Activated T-cell treated with anti-CD3 and anti-CD28 coated beads, Interleukin-2, amount 50 U/mL, for 72 hours (primary cell): ENCODE results near the gene SPOCK2. TPM values are rescaled to one million over a fixed set of nuclear protein-coding genes. Genes with fewer than 3 reads are reported as not detected.
A peak's percentile ranks its signal among the peaks of the same experiment; 100 is the strongest.

Source experiments
- ATAC-seq, 2 donors: fragments of 150-1000 bp; cut with Tn5 transposase; replicated peaks in 1 of 2; 2 replicates each; pipeline ENCODE4 v1.10.0; 2021; ENCODE audit warnings: moderate library complexity in 2 of 2, mild to moderate bottlenecking in 1 of 2
- DNase-seq, 2 donors: peaks; one replicate each; pipeline ENCODE4 v3.0.0; 2021 to 2022; ENCODE audit warnings: mixed read lengths in 1 of 2
- H3K27ac Mint-ChIP-seq: one replicate; pipeline ENCODE4 v1.8.0; 2022; ENCODE audit warnings: mild to moderate bottlenecking, moderate library complexity, mixed read lengths
- H3K27me3 Mint-ChIP-seq: one replicate; pipeline ENCODE4 v1.8.0; 2022; ENCODE audit warnings: low read depth, mixed read lengths
- H3K36me3 Mint-ChIP-seq, 2 donors: one replicate each; pipeline ENCODE4 v1.8.0; 2022; ENCODE audit warnings: mixed read lengths in 2 of 2, mild to moderate bottlenecking in 1 of 2; ENCODE audit not compliant: insufficient read depth in 2 of 2
- H3K4me1 Mint-ChIP-seq: one replicate; pipeline ENCODE4 v1.8.0; 2022; ENCODE audit warnings: low read depth, mixed read lengths
- H3K4me3 Mint-ChIP-seq, 2 donors: one replicate each; pipeline ENCODE4 v1.8.0; 2022; ENCODE audit warnings: mild to moderate bottlenecking in 2 of 2, mixed read lengths in 2 of 2, moderate library complexity in 2 of 2
- H3K9me3 Mint-ChIP-seq, 2 donors: one replicate each; pipeline ENCODE4 v1.8.0; 2022; ENCODE audit warnings: mixed read lengths in 2 of 2
- total RNA-seq, 2 donors: library from RNA; stranded (reverse); gene quantifications; one replicate each; pipeline ENCODE4 v1.2.3, GENCODE V29; 2022

SPOCK2 gene
- total RNA-seq, 2 donors from 2014 or later: 253 to 291 TPM

DNA sequence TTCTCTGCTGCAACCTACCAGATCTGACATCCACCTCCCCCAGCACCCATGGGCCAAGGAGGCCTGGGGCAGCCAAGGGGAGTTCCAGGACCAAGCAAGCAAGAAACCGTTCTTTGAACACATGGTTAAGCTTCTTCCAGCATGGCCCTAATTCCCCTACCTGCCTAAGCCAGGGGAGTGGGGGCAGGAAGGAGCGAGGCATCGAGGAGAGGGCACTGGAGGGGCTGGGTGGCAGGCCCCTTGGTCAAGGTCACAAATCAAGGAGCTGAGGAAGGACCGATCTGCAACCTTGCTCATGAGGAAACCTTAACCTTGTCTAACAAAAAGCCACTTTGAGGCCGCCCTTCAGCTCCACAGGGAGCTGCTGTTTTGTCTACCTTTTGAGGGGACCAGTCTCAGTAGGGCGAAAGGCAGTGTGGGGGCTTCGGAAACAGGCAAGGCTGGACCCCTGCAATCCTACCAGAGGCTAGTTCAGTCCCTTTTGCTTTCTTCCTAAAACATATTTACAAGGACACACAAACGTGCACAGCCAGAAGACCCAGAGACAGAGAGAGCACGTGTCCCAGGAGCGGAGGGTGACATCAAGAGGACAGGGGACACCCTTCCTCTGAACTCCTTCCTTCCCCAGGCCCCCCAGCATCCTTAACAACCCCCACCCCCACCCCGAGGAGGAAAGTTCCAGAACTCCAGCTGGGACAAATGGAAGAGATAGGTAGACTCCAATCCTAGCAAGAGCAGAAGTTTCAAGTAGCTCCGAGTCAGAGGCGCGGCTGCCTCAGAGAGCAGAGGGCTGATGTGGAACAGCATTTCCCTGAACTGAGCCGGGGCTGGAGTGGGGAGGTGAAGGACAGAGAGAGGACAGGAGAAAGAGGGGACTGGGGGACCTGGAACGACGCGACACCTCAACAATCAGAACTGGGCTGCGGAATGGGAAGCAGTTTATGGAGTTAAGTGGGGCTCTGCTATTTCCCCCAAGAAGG, 28.2 kb downstream of the SPOCK2 start:
- Mint-ChIP-seq H3K27ac (no peak overlapping the region), H3K9me3 (no peaks in the 10 kb centered on the region), H3K4me3 (peak overlapping the region in 1 of 2 donors; percentile 22), H3K4me1 (peaks cover 31% of the 10 kb centered on the region), H3K36me3 (peaks cover 8 to 10% of the 10 kb centered on the region in 2 donors), H3K27me3 (no peaks in the 10 kb centered on the region)
- DNase-seq: no peak
- no peak for ATAC-seq

DNA sequence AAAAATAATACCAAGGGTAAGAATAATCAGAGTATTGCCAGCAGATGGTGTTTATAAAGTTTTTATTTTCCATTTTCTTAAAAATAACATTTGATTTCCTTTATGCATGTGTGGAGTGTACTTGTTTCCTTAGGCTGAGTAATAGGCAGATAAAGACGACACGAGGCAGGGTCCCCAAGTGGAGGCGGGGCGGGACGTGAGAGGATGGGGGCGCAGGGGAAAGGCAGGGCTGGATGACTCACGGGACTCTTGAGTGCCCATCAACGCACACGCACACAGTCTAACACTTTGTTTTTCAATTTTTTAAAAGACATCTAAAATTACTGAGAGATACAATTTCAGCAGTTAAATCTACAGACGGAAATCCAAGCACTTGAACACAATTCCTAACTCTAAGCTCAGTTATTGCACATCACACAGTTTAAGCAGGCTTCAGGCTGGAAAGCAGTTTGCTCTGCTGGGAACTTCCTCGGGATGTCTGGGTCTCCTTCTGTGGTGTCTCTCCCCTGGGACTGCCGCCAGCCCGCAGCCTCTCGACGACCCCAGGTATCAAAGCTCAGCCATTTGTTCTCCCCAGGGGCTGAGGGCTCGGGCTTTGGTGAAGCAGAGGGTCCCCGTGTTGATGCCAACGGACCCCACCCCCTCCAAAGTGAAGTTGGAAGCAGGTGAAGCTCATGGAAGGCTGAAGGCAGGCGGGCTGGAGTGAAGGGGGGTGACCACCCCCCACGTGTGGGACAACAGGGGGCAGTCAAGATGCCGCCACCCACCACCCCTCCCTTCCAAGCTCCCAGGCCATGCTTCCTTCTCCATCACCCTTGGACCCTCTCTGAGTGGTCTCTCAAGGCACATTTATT, 29.1 kb downstream of the SPOCK2 start:
- Mint-ChIP-seq H3K27ac (peak overlapping the region; percentile 89), H3K4me1 (peaks cover 36% of the 10 kb centered on the region), H3K36me3 (peaks cover 5 to 7% of the 10 kb centered on the region in 2 donors), H3K27me3 (no peaks in the 10 kb centered on the region), H3K9me3 (no peaks in the 10 kb centered on the region), H3K4me3 (peak overlapping the region in 1 of 2 donors; percentile 29)
- DNase-seq (no peak), ATAC-seq (peak in 1 of 2 donors; percentile 47)

DNA sequence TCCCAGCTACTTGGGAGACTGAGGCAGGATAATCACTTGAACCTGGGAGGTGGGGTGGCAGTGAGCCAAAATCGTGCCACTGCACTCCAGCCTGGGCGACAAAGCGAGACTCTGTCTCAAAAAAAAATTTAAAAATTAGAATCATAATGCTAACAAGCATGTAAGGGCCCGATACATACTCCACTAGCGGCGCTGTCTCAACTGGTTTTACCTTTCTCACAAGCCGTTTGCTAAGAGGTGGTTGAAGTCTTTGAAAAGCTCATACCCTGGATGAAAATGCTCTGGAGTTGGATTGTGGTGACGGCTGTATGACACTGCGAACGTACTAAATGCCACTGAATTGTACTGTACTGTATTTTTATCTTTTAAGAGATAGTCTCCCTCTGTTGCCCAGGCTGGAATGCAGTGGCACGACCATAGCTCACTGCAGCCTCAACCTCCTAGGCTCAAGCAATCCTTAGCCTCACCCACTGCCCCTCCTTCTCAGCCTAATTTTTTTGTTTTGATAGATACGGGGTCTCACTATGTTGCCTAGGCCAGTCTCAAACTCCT, 29.9 kb downstream of the SPOCK2 start:
- Mint-ChIP-seq H3K36me3 (peaks cover 3 to 5% of the 10 kb centered on the region in 2 donors), H3K27ac (no peak overlapping the region), H3K27me3 (no peaks in the 10 kb centered on the region), H3K4me3 (no peak overlapping the region), H3K9me3 (no peaks in the 10 kb centered on the region), H3K4me1 (peaks cover 36% of the 10 kb centered on the region)
- DNase-seq: no peak
- ATAC-seq: no peak

DNA sequence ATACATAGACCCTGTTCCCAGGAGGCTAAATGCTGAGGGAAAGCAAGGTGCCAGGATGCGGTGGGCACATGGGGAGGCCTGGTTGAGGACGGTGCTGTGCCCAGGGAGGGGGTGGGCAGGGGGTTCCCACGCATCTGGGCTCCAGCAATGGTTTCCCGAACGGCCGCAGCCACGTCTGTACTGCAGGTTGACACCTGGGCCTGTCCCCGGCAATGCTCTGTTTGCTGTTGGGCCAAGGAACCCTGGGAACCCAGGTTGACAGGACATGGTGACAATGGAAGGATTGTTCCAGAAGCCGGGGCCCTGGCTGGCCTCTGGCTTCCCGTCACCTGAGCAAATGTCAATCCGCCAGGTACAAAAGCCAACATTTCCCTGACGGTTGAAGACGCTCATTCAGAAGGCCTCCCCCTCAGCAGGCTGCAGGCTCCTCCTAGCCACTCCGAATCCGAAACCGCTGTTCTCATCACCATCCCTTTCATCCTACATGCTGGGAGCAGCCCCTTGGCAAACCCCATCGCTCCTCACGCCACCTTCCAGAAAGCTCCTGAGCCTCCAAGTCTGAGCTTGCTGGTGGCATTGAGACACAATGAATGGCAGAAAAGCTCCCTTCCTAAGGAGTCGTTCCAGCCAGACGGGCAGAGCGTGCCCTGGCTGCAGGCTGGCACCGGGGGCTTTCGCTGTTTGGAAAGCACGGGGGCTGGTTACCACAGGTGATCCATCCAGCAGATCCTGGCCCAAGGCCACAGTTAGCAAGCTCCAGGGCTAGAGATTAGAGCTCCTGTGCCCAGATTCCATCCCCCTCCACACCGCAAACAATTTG, 31.2 kb downstream of the SPOCK2 start:
- DNase-seq: no peak
- no peak for ATAC-seq
- H3K27ac Mint-ChIP-seq: no peak overlapping the region

DNA sequence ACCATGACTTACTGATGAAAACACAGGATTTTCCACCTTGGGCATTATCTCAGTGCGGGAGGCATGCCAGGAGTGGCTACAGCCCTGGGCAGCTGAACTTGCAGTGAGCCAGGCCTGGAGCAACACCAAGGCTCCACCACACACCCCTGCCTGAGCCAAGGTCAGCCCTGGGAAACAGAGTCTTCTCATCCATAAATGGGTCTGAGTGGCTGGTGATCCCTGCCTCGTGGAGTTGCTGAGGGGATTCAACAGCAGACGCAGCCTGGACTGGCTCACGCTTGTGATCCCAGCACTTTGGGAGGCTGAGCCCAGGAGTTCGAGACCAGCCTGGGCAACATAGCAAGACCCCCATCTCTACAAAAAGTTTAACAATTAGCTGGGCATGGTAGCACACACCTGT, 32.2 kb downstream of the SPOCK2 start:
- no peak overlapping the region for H3K27ac Mint-ChIP-seq
- H3K36me3 Mint-ChIP-seq: peaks cover 0 to 2% of the 10 kb centered on the region in 2 donors
- H3K4me1 Mint-ChIP-seq: peaks cover 31% of the 10 kb centered on the region
- DNase-seq (no peak), ATAC-seq (no peak)
- H3K9me3 Mint-ChIP-seq: no peaks in the 10 kb centered on the region
- H3K4me3 Mint-ChIP-seq: no peak overlapping the region
- no peaks in the 10 kb centered on the region for H3K27me3 Mint-ChIP-seq

More for the DNA sequence above, 31.2 kb downstream of the SPOCK2 start:
- peaks cover 0 to 2% of the 10 kb centered on the region in 2 donors for H3K36me3 Mint-ChIP-seq
- H3K4me1 Mint-ChIP-seq: peaks cover 36% of the 10 kb centered on the region
- no peaks in the 10 kb centered on the region for H3K9me3 Mint-ChIP-seq
- H3K4me3 Mint-ChIP-seq: no peak overlapping the region
- no peaks in the 10 kb centered on the region for H3K27me3 Mint-ChIP-seq

DNA sequence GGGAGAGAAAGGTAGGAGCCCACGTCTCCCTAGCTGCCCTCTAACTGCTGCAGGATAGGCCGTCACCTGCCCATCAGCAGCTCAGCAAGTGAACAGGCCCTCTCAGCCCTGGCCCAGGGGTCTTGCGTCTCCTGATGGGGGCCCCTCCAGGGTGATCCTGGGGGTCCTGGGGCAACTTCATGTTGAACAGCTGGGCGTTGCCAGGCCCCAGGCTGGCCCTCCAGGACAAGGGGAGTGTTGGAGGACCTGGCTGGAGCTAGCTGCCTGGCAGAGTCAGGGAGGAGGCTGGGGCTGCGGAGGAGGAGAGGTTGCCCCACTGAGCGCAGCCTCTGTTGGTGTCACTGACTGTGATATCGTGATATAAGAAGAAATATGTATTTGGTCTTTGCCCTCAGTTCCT, 34.7 kb downstream of the SPOCK2 start:
- Mint-ChIP-seq H3K36me3 (peaks cover 1 to 6% of the 10 kb centered on the region in 2 donors), H3K9me3 (peaks cover 0 to 3% of the 10 kb centered on the region in 2 donors), H3K27me3 (no peaks in the 10 kb centered on the region), H3K4me1 (peaks cover 21% of the 10 kb centered on the region), H3K27ac (no peak overlapping the region), H3K4me3 (no peak overlapping the region)
- DNase-seq (no peak), ATAC-seq (peak in 1 of 2 donors; percentile 9)

DNA sequence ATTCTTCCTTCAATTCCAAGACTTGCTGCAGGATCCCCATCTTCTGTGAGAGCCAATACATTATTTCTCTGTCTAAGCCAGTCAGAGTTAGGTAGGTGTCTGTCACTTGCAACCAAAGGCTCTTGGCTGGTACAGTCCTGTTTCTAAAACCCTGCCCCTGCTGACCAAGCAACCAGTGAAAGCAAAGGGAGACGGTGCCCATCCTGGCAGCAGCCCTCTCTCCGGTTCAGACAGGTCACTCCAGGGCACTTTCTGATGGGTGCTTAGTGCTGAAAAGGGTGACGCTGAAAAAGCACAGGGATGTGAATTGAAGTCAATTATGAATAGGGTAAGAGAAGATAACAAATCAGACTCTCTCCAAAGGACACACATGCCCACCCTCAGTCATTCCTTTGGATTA, 37.5 kb downstream of the SPOCK2 start:
- ATAC-seq (no peak), DNase-seq (no peak)
- no peak overlapping the region for H3K4me3 Mint-ChIP-seq
- peaks cover 0 to 3% of the 10 kb centered on the region in 2 donors for H3K9me3 Mint-ChIP-seq
- H3K27ac Mint-ChIP-seq: no peak overlapping the region
- H3K36me3 Mint-ChIP-seq: peaks cover 1 to 6% of the 10 kb centered on the region in 2 donors
- no peaks in the 10 kb centered on the region for H3K27me3 Mint-ChIP-seq
- peaks cover 25% of the 10 kb centered on the region for H3K4me1 Mint-ChIP-seq

DNA sequence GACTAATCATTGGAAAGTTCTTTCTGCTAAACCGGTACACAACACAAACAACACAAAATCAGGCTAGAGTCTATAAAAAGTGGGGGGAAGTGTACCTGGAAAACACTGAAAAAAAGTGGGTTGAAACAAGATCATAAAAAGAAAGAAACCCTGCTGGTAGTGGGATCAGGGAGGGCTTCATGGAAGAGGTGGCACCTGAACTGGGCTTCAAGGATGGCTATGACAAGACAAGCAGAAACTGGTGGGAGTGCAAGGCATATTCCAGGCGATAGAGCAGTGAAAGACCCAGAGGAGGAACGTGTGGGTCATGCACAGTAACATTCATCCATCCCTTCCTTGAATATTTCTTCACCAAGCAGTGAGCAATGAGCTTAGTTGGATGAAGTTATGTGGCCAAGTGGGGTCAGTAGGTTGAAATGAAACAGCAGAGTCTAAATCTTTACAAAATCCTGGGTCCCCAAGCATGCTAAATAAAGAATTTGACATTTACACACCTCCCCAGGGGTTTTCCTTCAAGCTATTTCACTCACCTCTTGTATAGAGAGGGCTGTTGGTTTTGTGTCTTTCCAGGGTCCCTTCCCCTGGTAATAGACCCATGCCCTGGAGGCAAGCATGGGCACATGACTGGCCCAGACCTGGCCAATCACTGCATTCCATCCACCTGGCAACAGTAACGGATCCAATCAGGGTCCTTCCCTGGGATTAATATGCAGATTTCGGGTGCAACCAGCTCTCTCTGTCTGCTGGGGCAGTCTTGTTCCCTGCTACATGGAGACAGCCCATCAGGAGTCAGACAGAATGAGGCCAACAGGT, 38.2 kb downstream of the SPOCK2 start:
- no peak overlapping the region for H3K27ac Mint-ChIP-seq
- no peaks in the 10 kb centered on the region for H3K27me3 Mint-ChIP-seq
- H3K36me3 Mint-ChIP-seq: peaks cover 1 to 6% of the 10 kb centered on the region in 2 donors
- no peak overlapping the region for H3K4me3 Mint-ChIP-seq
- peaks cover 25% of the 10 kb centered on the region for H3K4me1 Mint-ChIP-seq
- DNase-seq (no peak), ATAC-seq (no peak)
- peaks cover 0 to 3% of the 10 kb centered on the region in 2 donors for H3K9me3 Mint-ChIP-seq

DNA sequence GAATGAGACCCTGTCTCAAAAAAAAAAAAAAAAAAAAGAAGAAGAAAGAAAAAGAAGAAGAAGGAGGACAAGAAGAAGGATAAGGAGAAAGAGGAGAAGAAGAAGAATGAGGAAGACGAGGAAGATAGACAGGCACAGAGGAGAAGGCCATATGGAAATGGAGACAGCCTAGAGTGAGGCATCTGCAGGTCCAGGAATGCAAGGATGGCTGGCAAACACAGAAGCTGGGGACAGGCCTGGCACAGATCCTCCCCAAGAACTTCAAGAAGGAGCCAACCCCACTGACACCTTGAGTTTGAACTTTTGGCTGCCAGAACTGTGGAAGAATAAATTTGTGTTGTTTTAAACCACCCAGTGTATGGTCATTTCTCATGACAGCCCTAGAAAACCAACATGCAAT, 38.9 kb downstream of the SPOCK2 start:
- H3K27me3 Mint-ChIP-seq: no peaks in the 10 kb centered on the region
- no peak for ATAC-seq
- H3K4me1 Mint-ChIP-seq: peaks cover 20% of the 10 kb centered on the region

DNA sequence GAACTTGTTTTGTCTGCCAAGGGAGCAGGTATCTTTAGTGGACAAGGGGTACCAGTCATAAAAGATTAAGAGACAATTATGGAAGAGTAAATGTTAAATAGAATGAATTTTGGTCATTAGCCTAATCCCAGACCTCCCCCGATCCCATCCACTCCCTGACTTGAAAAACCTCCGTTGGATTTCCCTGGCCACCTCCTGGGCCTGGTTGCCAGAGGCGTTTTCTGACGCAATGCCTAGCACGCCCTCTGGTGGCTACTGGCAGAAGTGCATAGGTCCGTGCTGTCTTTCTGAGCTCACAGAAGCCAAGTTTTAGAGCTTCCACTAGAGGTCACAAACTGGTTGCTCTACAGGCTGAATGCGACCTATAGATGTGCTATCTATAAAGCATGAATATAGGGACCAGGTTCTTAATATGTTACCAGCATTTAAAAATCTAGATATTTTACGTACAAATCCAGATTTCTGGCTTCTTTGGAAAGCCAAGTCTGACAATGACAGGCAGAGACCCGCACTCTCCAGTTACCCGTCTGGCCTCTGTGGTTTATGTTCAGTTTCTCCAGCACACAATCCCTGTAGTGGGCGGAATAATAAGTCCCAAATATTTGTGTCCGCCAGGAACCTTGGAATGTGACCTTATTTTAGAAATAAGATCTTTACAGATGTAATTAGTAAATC, 39.8 kb downstream of the SPOCK2 start:
- Mint-ChIP-seq H3K27ac (no peak overlapping the region), H3K9me3 (peaks cover 0 to 3% of the 10 kb centered on the region in 2 donors), H3K4me1 (peaks cover 20% of the 10 kb centered on the region), H3K36me3 (peaks cover 1 to 6% of the 10 kb centered on the region in 2 donors), H3K27me3 (no peaks in the 10 kb centered on the region), H3K4me3 (no peak overlapping the region)
- peak; percentile 85 to 90 for DNase-seq
- ATAC-seq: peak; percentile 84 to 85

More for the DNA sequence above, 38.9 kb downstream of the SPOCK2 start:
- Mint-ChIP-seq H3K36me3 (peaks cover 1 to 6% of the 10 kb centered on the region in 2 donors), H3K4me3 (no peak overlapping the region), H3K9me3 (peaks cover 0 to 3% of the 10 kb centered on the region in 2 donors), H3K27ac (no peak overlapping the region)
- DNase-seq: no peak

DNA sequence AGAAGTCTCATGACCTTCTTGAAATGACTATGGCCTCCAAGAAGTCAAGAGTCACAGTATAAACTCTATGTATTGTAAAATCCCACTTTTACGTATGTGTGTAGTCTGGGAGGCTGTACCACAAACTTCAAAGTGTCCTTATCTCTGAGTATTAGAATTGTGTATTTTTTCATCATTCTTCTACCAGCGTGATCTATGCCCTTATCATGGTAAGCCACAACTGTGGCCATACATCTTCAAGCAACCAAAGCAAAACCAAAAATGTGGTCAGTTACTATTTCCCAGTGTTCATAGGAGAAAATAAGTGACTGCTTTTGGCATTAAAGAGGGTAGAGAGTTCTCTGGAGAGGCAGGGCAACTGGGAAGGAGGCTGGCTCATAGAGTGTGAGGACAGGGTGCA, 42.8 kb downstream of the SPOCK2 start:
- no peak for ATAC-seq
- Mint-ChIP-seq H3K9me3 (peaks cover 0 to 3% of the 10 kb centered on the region in 2 donors), H3K27me3 (no peaks in the 10 kb centered on the region), H3K36me3 (peaks cover 1 to 6% of the 10 kb centered on the region in 2 donors), H3K27ac (no peak overlapping the region), H3K4me1 (peaks cover 20% of the 10 kb centered on the region), H3K4me3 (no peak overlapping the region)
- DNase-seq: no peak
